NCI-H446 (cell line): ENCODE measurements around the gene ETV6.
A peak's percentile ranks its signal among the peaks of the same experiment; 100 is the strongest.

ENCODE experiments used
- DNase-seq, 2 experiments: peaks; one replicate each; lab custom pipeline; 2025; lab: John Stamatoyannopoulos, UW

ETV6 gene

DNA sequence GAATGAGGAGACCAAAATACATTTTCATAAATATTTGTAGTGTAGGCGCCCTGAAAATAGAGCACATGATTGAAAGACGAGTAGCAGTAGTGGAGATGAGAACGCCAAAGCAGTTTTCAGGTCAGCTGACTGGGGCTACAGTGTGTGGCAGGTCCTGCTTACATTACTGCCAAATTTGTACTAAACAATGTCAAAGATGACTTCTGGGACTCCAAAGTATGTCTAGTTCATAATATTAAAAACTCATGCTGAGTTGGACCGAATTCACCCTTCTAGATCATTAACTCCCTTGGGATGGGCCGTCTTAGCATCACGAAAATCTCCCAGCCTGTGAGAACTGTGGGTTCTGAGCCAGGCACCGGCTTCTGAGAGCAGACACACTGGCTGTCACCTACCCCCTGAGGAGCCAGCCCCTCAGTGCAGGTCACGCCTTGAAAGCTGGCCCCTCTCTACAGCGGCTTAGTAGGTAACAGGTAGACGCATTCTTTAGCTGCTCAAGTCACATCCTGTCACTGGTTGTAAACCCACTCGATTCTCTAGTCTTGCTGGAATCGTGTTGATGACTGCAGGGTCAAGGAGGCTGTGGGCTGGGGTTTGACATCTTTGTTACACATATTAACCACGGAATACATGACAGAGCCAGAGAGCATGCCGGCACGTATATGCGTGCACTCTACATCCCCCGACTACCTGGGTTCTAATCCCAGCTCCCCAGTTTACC, 210.4 kb downstream of the ETV6 start:
- no peak for DNase-seq

DNA sequence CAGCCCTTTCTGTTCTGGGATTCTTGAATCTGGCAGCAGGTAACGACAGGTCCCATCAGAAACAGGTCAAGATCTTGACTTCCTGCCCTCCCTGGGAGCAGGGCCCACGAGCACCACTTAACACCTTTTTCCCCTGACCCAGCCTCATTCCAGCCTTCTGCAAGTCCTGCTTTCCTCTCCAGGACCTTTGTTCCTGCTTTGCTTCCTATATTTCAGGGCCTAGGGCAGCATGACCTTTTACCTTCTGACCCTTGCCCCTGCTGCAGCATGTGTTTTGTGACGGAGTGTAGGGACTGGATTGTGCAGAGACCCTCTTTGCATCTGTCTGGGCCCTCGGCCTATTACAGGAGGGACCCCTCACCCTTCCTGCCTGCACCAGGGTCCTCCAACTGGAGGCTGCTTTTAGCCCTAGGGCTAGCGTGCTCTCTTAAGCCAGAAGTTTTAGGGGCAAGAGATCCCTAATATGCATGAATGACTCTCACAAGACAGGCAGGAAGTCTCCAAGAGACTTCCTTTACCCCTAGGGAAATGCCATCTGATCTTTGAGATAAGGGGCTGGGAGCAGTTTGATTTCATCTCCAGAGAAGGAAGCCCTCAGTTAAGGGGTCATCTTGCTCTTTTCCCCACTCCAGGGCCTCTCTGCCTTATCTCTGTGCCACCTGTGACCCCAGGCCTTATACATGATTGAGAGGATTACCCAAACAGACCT, 211.8 kb downstream of the ETV6 start:
- DNase-seq: no peak

DNA sequence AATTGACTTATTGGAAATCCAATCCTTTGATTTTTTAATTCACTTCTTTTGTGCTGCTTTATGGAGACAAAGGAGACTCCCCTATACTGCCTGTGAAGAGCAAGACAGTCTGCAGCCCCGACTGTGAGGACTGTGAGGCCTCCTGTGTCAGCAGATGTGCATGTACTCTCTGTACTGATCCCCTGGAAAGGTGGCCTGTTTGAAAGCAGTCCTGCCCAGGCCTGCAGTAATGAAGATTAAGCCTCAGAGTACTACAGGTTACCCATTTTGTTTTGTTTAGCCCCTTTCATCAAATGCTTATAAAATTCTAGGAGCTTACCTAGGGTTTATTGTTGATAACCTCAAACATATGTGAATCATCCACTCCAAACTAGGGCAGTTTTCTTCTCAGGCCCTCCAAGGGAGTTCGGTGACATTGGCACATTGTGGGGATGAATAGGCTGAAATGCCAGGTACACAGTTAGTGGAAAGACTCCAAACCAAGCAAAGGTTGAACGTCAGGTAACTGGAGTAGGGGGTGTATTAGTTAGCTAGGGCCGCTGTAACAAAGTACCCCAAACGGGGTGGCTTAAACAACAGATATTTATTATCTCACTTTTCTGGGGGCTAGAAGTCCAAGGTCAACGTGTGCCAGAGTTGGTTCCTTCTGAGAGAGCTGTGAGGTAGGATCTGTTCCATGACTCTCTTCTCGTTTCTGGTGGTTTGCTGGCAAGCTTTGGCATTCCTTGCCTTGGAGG, 212.6 kb downstream of the ETV6 start:
- DNase-seq: no peak

DNA sequence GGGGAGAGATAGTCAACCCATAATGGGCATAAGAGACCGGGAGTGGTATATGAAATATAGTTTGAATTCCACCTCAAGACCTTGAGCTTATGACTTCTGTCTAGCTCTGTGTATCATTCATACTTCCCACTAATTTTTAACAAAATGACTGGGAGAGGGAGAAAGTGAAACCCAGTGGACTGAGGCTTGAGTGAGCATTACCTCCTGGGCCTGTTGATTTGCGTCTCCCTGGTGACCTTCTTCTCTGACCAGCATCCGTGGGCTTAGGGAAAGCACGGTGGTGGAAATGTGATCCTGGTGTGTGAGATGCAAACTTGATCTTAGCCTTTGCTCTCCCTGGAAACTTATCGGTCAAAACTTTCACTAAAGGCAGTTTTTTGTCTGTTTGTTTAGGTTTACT, 213.3 kb downstream of the ETV6 start:
- DNase-seq: no peak

DNA sequence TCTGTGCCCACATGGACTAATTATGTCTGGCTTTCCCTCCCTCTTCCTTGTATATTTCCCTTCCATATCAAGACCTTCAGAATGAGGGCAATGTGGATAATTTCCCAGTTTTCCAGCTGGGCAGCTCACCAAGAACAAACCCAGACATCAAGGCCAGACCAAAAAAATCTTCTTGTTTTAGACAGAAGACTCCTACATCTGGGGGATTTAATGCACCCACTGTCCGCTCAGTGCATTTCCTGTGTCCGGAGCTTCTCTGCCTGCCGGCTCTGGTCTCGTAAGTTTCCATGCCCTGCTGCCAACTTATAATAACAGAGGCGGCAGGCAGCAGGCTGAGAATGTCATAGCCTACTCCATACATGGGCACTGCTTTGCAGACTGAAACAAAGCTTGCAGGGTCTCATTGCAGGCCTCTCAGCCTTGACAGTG, 214.0 kb downstream of the ETV6 start:
- DNase-seq: no peak

DNA sequence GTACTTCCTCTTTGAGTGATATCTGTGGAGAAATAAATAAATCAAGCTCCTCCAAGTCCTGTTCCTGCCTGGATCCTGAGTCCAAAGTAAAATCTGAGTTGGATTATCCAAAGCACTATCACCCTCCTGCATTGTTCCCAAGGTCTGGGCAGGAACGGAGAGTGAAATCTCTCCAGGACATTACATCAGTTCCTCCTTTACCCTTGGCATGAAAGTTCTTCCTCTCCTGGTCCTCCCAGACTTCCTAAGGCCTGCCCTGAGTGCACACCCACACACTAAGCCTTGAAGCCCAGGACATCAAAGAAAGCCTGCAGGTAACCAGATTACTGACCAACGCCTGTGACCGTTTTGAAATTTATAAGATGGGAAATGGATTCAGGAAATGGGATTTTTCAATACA, 214.5 kb downstream of the ETV6 start:
- no peak for DNase-seq

DNA sequence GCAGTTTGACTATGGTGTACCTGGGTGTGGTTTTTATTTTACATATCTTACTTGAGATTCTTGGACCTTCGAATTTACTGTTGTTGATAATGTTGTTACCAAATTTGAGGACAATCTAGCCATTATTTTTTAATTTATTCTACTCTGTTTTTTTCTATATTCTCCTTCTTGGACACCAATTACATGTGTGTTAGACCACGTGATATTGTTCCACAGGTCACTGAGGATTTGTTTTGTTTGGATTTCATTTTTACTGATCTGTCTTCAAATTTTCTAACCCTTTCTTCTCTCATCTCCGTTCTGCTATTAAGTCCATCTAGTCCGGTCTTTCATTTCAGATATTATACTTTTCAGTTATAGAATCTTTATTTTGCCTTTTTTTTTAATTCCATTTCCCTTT, 216.3 kb downstream of the ETV6 start:
- DNase-seq: no peak

DNA sequence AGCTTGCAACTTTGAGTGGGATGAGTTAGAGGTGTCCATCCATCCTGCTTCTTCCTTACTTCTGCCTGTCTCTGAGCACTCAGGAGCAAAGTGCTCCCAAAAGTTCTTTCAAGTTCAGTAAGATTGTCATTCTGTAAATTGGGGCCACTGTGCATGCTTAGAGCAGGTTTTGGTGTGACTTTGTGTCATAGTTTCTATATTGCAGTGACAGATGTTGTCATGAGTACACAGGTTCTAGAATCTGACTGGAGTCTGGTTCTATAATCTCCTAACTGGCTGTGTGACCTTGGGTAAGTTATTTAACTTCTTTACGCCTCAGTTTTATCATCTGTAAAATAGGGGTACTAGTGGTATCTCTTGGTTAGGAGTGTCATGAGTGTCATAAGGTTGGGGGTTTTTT, 218.6 kb downstream of the ETV6 start:
- DNase-seq: no peak

DNA sequence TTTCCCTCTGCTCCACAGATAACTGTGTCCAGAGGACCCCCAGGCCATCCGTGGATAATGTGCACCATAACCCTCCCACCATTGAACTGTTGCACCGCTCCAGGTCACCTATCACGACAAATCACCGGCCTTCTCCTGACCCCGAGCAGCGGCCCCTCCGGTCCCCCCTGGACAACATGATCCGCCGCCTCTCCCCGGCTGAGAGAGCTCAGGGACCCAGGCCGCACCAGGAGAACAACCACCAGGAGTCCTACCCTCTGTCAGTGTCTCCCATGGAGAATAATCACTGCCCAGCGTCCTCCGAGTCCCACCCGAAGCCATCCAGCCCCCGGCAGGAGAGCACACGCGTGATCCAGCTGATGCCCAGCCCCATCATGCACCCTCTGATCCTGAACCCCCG, 219.9 kb downstream of the ETV6 start:
- DNase-seq: no peak

DNA sequence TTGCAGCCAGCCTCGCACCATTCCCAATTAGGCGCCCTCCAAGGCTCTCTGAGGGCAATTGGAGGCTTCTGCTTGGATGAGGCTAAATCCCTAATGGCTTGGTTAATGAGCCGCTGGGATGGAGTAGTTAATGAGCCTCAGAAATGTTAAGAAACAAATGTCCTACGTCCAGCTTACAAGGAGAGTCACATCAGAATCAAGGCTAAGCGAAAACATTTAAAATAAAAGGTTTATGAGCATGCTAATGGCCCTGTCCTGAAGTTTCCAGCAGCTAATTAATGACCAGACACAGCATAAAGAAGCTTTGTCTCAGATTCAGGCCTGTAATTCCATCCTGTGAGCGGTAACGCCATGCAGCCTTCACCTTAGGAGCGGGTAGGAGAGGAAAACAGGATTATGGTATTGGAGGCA, 220.6 kb downstream of the ETV6 start:
- DNase-seq: no peak

DNA sequence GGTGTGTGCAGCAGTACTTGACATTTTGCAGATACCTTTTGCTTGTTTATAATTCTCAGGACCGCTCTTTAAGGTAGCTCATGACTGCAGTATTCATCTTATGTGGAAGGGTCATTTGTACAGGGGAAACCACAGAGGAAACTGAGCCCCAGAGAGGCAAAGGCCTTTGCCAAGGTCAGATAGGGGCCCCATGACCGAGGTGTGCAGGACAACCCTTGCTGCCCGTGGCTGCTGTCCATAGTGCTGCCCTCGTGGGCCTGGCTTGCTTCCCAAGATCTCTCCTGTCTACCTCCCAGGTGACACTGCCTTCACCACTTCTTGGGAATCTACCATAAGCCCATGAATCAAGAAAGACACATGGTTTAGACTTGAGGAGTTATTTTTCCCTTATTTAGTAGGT, 222.6 kb downstream of the ETV6 start:
- DNase-seq: no peak

DNA sequence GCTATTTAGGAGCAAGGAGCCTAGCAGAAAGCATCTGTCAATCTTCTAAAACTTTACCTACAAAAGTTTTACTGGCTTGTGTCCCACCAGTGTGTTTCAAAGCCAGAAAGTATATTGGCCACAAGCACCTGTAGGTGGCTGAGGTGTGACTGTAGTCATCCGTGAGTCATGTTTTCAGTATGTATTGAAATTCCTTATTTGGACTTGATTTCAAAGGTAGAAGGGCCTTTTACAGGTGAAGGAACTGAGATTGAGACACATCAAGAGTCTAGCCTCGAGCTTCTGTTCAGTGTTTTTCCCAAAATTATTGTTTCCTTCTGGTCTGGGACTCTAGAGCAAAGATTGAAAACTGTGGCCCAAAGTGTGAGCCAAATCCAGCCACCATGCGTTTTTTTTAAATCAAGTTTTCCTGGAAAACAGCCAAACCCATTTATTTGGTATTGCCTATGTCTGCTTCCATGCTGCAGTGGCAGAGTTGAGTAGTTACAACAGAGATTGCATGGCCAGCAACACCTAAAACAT, 226.0 kb downstream of the ETV6 start:
- DNase-seq: peak in 1 of 2 experiments; percentile 13

DNA sequence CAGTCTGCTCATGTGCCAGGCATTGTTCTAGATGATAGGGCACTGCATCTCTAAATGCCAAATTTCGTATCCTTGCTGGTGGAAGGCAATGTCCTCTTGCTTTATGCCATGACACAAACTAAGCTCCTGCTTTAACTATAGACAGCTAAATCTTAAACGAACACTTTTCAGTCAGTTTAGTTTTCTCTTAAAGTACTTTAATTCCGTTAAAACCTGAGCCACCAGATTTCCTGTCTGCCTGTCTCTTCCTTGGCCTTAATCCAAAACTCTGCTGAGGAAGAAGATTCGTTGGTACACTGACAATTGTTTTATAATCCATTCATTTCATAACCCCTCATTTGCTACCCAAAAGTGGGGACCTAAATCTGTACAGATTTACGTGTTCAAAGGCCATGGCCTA, 226.8 kb downstream of the ETV6 start:
- no peak for DNase-seq

DNA sequence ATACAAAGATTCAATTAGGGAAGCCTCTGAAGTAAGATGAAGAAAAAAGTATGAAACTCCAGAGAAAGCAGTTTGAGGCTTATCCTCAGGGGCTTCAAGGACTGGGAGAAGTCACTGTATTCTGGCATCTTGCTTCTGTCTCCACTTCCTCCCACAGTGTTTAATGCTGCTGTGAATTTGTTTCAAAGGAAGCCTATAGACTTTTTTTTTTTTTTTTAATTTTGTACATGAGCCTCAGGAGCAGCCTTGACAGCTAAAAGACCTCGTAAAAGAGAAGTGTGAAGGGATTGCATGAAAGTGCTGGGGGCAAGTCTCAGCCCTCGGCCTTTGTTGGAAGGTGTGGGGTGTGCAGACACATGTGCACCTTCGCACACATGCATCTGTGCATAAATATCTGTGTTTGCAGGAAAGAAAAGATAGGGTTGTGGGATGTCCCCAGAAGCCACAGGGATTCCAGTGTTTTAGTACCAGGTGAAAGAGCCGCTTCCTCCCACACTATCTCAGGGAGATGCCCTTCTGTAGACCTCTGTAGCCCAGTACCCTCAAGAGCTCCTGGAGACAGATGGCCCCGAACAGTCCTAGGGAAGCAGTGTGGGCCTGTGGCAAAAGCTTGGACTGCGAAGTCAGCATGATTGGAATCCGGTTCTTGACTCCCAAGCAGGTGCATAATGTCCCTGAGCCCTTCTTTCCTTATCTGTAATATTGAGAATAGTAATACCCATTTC, 227.8 kb downstream of the ETV6 start:
- DNase-seq: no peak

DNA sequence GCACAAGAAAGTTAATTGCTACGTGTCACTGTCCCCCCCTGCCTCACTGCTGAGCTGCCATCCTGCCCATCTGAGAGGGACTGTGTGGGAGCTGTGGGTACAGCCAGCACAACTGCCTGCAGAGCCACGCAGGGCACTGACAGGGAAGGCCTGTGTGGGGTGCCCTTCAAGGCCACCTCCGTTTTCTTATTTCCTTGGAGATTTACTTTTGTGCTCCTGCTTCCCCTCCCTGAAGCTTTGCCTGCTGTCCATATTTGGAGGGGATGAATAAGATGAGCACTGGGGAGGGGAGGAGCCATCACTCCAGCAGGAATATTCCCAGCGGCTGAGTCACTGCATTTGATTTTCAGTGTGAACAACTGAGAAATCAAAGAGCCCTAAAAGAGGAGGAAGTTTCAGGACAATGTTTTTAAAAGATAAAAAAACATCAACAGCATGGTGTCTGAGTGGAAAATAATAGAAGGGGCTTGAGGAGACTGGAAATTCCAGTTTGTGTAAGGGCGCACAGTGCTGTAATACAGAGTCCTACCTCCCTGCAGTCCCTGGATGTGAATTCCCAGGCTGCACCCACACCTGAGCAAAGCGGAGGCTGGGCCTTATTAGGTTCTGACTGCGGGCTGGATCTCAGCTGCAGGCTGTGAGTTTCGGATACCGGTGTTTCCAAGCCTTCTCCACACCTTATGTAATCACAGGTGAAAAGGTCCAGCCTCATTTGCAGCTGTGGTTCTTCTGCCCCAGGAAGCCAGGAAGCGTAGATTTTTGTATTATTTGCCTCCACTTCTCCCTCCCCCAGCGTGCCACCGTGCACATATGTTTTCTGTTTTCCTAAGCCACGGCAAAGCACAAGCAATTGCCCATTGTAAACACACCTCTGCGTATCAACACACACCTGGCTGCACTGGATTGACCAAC, 228.7 kb downstream of the ETV6 start:
- DNase-seq: peak in 1 of 2 experiments; percentile 25

DNA sequence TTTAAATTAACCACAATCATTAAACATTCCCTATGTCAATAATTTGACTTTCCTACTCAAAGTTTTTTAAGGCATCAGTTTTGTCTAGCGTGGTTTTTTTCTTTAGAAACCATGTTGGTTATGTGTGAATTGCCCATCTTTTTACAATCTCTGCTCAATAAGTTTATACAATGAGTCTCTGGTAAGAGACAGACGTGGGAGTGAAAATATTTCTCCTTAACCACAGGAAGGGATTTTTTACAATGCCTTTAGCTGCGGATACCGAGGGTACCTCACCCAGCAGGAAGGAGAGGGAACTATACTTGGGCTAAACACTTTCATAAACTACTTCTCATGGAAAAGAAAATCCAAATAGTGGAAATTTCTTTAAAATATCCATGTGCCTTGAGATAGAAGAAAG, 229.8 kb downstream of the ETV6 start:
- no peak for DNase-seq

DNA sequence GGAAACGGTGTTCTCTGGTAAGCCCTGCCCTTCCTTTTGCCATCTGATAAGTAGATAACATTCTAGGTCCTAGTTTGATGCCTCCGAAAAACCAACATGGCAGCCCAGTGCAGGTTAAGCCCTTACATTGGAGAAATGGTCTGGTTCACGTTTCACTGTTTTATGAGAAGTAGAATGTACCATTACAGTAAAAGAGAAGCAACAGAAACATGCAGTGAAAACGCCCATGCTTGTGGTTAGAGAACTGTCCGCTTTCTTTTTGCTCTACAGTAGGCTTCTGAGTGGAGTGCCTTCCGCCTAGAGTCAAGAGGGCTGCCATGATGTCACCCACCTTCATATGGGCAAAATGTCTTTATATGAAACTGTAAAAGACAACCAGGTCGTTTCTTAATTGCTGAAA, 230.9 kb downstream of the ETV6 start:
- no peak for DNase-seq

DNA sequence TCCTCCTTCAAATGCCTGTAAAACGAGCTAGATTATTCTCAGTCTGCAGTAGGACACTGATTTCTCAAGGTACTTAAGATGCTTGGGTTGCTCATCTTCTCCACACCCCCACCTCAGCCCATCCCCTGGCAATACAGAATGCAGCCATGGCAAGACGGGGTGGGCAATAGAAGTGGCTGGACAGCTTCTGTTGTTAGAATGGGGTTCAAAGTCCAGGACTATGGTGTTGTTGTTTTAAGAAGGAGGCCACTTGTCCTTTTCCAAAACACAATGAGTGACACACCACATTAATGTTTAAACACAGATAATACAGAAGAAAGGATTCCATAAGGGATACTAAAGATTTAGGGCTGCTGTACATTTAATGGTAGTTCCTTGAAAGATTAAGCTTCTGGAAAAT, 232.4 kb downstream of the ETV6 start:
- DNase-seq: no peak

DNA sequence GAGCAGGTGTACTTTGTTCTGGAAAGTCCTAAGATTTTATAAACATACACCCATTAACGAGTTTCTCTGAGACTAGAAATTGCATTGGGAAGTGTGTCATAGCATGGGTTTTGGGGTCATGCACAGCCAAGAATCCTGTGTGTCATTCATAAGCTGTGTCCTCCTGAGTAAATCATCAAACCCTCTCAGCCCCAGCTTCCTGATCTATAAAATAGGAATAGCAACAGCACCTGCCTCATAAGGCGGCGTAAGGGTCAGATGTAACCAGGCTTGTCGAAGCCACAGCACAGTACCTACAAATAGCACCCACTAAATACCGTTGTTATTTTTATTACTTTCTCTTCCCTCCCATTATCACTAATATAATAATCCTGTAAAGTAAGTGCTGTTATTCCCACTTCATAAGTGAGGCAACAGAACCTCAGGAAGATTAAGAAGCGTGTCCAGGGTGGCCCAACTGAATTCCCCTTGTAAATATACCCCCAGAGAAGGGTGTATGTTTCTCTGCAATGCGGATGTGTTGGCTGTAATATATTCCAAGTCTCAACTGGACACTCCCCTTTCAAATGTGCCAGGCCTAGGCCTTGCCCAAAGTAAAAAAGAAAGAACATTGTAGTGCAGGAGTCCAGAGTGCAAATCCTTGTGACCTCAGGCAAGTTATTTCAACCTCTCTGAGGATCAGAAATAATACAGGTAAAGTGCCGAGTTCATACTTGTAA, 233.0 kb downstream of the ETV6 start:
- DNase-seq: no peak

DNA sequence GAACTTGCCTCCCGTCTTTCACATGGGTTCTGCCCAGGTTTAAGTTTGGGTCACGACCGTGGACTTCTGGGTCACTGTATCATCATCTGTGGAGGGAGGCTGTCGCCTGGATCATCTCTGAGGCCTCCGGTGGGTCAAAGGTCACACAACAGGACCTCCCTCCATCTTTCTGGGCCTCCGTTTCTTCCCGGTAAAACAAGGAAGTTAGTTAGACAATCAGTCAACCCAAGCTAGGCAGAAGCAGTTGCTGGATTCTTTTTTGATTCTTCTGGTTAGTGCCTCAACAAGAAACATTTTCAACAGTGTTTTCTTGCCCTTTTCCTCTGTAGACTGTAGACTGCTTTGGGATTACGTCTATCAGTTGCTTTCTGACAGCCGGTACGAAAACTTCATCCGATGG, 234.6 kb downstream of the ETV6 start:
- DNase-seq: no peak
